HepG2 (cell line): ENCODE data around the gene RNFT2. TPM values are rescaled to one million over a fixed set of nuclear protein-coding genes. Genes with fewer than 3 reads are reported as not detected.

Experiments used
- ATAC-seq: fragments of 200-7000 bp; cut with Tn5 transposase; 3 replicates; pipeline ENCODE4 v1.9.1; 2020; ENCODE audit warnings: mild to moderate bottlenecking, moderate library complexity
- BruUV-seq: library from RNA; stranded (reverse); fragments of 400-500 nt; replicated peaks from 2 replicates; lab custom pipeline; 2021; lab: Mats Ljungman, UMichigan
- CTCF ChIA-PET: fragments of 300-600 bp; formaldehyde crosslinking; extraction: SDS; loops from one replicate; lab custom pipeline; 2021; ENCODE audit warnings: low total read pairs, inconsistent platforms, low intra/inter-chr PET ratio; lab: Yijun Ruan, JAX
- POLR2A ChIA-PET: fragments of 350-600 bp; sonication (Branson Sonifier 250); formaldehyde crosslinking; loops from one replicate; lab custom pipeline; 2020; ENCODE audit warnings: antibody characterized with exemption, inconsistent platforms; lab: Yijun Ruan, JAX
- DNase-seq: peaks from one replicate; pipeline ENCODE4 v3.0.0-alpha.2; 2015; ENCODE audit warnings: low spot score
- FAIRE-seq: peaks from 3 replicates; lab custom pipeline; 2011; peaks lifted over from hg19 to GRCh38; lab: Jason Lieb, UNC
- H2AFZ ChIP-seq: one replicate; pipeline ENCODE4 v1.6.1; 2011; ENCODE audit warnings: low read length, inconsistent platforms
- H3K27ac ChIP-seq: fragments of 300-600 bp; 3 replicates; pipeline ENCODE4 v1.8.0; 2011; ENCODE audit warnings: mixed run types, mild to moderate bottlenecking, mixed read lengths, low read length, inconsistent platforms; ENCODE audit not compliant: insufficient read depth; ENCODE audit errors: extremely low read length
- H3K27me3 ChIP-seq, 2 experiments: fragments of 200-600 bp in 1 of 2; 2 replicates in 1 of 2; 3 replicates in 1 of 2; pipeline versions ENCODE4 v1.6.0 to v1.8.0; 2011; ENCODE audit warnings: low read length in 2 of 2, mild to moderate bottlenecking in 2 of 2, moderate library complexity in 2 of 2, inconsistent platforms in 1 of 2; ENCODE audit not compliant: insufficient read depth in 2 of 2, control insufficient read depth in 1 of 2
- H3K36me3 ChIP-seq, 2 experiments: fragments of 200-600 bp in 1 of 2; replicated peaks in 1 of 2; 2 replicates in 1 of 2; 3 replicates in 1 of 2; pipeline versions ENCODE4 v1.5.1 to v1.8.0; 2011; ENCODE audit warnings: low read length in 2 of 2, inconsistent platforms in 1 of 2; ENCODE audit not compliant: insufficient read depth in 2 of 2, control insufficient read depth in 1 of 2
- H3K4me1 ChIP-seq: 2 replicates; pipeline ENCODE4 v1.5.1; 2012; ENCODE audit warnings: low read length, inconsistent platforms; ENCODE audit not compliant: insufficient read depth
- H3K4me2 ChIP-seq: 2 replicates; pipeline ENCODE4 v1.6.0; 2011; ENCODE audit warnings: low read depth, low read length, inconsistent platforms
- H3K4me3 ChIP-seq, 3 experiments: fragments of 200-600 bp in 1 of 3; sonication (generic), shearing (Covaris generic) in 1 of 3; replicated peaks in 1 of 3; 2 replicates each; pipeline ENCODE4 v1.5.1; 2011 to 2016; ENCODE audit warnings: low read length in 3 of 3, inconsistent platforms in 2 of 3, low read depth in 2 of 3, mild to moderate bottlenecking in 2 of 3, control low read depth in 1 of 3, mixed read lengths in 1 of 3; ENCODE audit not compliant: insufficient read depth in 1 of 3
- H3K79me2 ChIP-seq: one replicate; pipeline ENCODE4 v1.6.1; 2011; ENCODE audit warnings: low read length, inconsistent platforms; ENCODE audit not compliant: insufficient read depth
- H3K9ac ChIP-seq: 2 replicates; pipeline ENCODE4 v1.6.0; 2011; ENCODE audit warnings: mild to moderate bottlenecking, low read depth, low read length, inconsistent platforms; ENCODE audit not compliant: insufficient read depth
- H3K9me3 ChIP-seq: 2 replicates; pipeline ENCODE4 v1.5.1; 2012; ENCODE audit warnings: mild to moderate bottlenecking, low read length
- H4K20me1 ChIP-seq: 2 replicates; pipeline ENCODE4 v1.6.0; 2011; ENCODE audit warnings: inconsistent platforms, mild to moderate bottlenecking, low read length, moderate library complexity; ENCODE audit not compliant: insufficient read depth
- CBFB ChIP-seq: sonication (generic); formaldehyde crosslinking; IDR thresholded peaks from 2 replicates; pipeline ENCODE4 v1.4.0; 2020; ENCODE audit warnings: missing genetic modification reagents
- KMT2B ChIP-seq: IDR thresholded peaks from 2 replicates; pipeline ENCODE4 v1.6.1; 2016; ENCODE audit warnings: missing genetic modification reagents, missing compliant biosample characterization
- PRPF4 ChIP-seq: fragments of 200-400 bp; formaldehyde crosslinking; IDR thresholded peaks from 2 replicates; pipeline ENCODE4 v1.6.1; 2016; ENCODE audit warnings: low read length, low read depth; ENCODE audit not compliant: poor library complexity, severe bottlenecking
- RFXAP ChIP-seq: sonication (generic); formaldehyde crosslinking; IDR thresholded peaks from 2 replicates; pipeline ENCODE4 v1.4.0; 2020; ENCODE audit warnings: missing genetic modification reagents, borderline replicate concordance
- SRSF9 ChIP-seq: fragments of 200-400 bp; formaldehyde crosslinking; IDR thresholded peaks from 2 replicates; pipeline ENCODE4 v1.6.1; 2018; ENCODE audit warnings: borderline replicate concordance, mild to moderate bottlenecking, low read depth, low read length; ENCODE audit not compliant: insufficient read depth, poor library complexity, severe bottlenecking
- TBL1XR1 ChIP-seq: fragments of 150-350 bp; IDR thresholded peaks from 2 replicates; pipeline ENCODE4 v1.6.1; 2014; ENCODE audit warnings: borderline replicate concordance, low read length; ENCODE audit not compliant: partially characterized antibody
- TCF12 ChIP-seq, 2 experiments: fragments of 450-650 bp in 1 of 2; sonication (generic) in 1 of 2; formaldehyde crosslinking in 1 of 2; IDR thresholded peaks; 2 replicates each; pipeline versions ENCODE4 v1.6.1 to v1.8.0; 2017 to 2022; ENCODE audit warnings: antibody characterized with exemption in 1 of 2, mild to moderate bottlenecking in 1 of 2, missing genetic modification reagents in 1 of 2, moderate library complexity in 1 of 2
- TEF ChIP-seq: sonication (generic); formaldehyde crosslinking; IDR thresholded peaks from 2 replicates; pipeline ENCODE4 v1.5.0; 2020; ENCODE audit warnings: missing genetic modification reagents
- TSC22D2 ChIP-seq: sonication (generic); formaldehyde crosslinking; IDR thresholded peaks from 2 replicates; pipeline ENCODE4 v1.5.1; 2020; ENCODE audit warnings: missing genetic modification reagents, mild to moderate bottlenecking, borderline replicate concordance
- ZBTB10 ChIP-seq: sonication (generic); formaldehyde crosslinking; IDR thresholded peaks from 2 replicates; pipeline ENCODE4 v1.4.0; 2020; ENCODE audit warnings: missing genetic modification reagents, borderline replicate concordance
- ZNF543 ChIP-seq: sonication (generic); formaldehyde crosslinking; IDR thresholded peaks from 2 replicates; pipeline ENCODE4 v1.4.0; 2020; ENCODE audit warnings: mild to moderate bottlenecking, missing genetic modification reagents
- ZNF773 ChIP-seq: sonication (generic); formaldehyde crosslinking; IDR thresholded peaks from 2 replicates; pipeline ENCODE4 v1.4.0; 2020; ENCODE audit warnings: missing genetic modification reagents, borderline replicate concordance
- ZNF790 ChIP-seq: sonication (generic); formaldehyde crosslinking; IDR thresholded peaks from 2 replicates; pipeline ENCODE4 v1.8.0; 2022; ENCODE audit warnings: missing genetic modification reagents, mild to moderate bottlenecking, borderline replicate concordance
- WGBS: methylation state at CpG from one replicate; pipeline ENCODE4 v1.1.6; 2017; ENCODE audit warnings: low lambda C conversion rate; 5-methylcytosine and 5-hydroxymethylcytosine counted together
- in situ Hi-C: cut with HindIII; loops from 2 replicates; pipeline ENCODE4 v1.10.0; 2017; ENCODE audit warnings: low pct_unique_long_range_greater_than_20kb; ENCODE audit not compliant: extremely low pct_ligation_motif_present
- intact Hi-C: fragments of 100-400 bp; cut with micrococcal nuclease; formaldehyde crosslinking; loops from one replicate; pipeline ENCODE4 v1.10.0; 2022; ENCODE audit not compliant: unreplicated experiment
- polyA plus RNA-seq, 8 experiments: library from polyadenylated mRNA; depleted of rRNA in 3 of 8; stranded (reverse) in 7 of 8; unstranded in 1 of 8; fragments of >200 nt; fragmentation: Illumina TruSeq in 4 of 8; extraction: Trizol in 4 of 8; gene quantifications; 2 replicates each; pipeline versions ENCODE4 v1.2.1 to v1.2.3, GENCODE V29; 2011 to 2016; ENCODE audit warnings: low read depth in 4 of 8, missing spikeins in 1 of 8, mixed read lengths in 1 of 8; ENCODE audit not compliant: insufficient read depth in 1 of 8
- total RNA-seq, 5 experiments: library from RNA; depleted of rRNA; stranded (reverse); fragments of >200 nt; fragmentation: Illumina TruSeq; extraction: Trizol; gene quantifications; 2 replicates each; pipeline ENCODE4 v1.2.3, GENCODE V29; 2016; ENCODE audit warnings: low read depth in 1 of 5

RNFT2 gene
- total and polyA plus RNA-seq, 2 of the 13 experiments (the other 11 are each of a cell fraction or from before 2014, with no cell fraction given): 3.3 to 8.3 TPM

- no peak overlapping the region for H3K27ac ChIP-seq
- POLR2A ChIA-PET: no interaction called here
- no peak for FAIRE-seq
- no peak overlapping the region for H3K4me2 ChIP-seq
- CTCF ChIA-PET: no interaction called here
- no TSS peak for BruUV-seq
- 75% methylated on average over 5 of the region's 5 CpGs for WGBS
- no peaks in the 10 kb centered on the region for H3K9me3 ChIP-seq
- peaks cover 3 to 21% of the 10 kb centered on the region in 2 experiments; a peak in 3 of 5 replicates for H3K27me3 ChIP-seq
- intact Hi-C loops (no loop called here), in situ Hi-C loops (no loop called here)
- no peaks in the 10 kb centered on the region for H3K79me2 ChIP-seq
- no peak for DNase-seq
- TF ChIP-seq RFXAP (CRISPR knock-in tag): no peak
- H2AFZ ChIP-seq: no peak overlapping the region
- peaks cover 17% of the 10 kb centered on the region for H3K4me1 ChIP-seq
- ATAC-seq: no peak
- no peak overlapping the region for H3K9ac ChIP-seq
- H3K4me3 ChIP-seq: no peak overlapping the region
- H3K36me3 ChIP-seq: no peaks in the 10 kb centered on the region
- H4K20me1 ChIP-seq: no peaks in the 10 kb centered on the region
Measured at GRCh38 chr12:116689521-116689920, 48.6 kb upstream of the RNFT2 start.

- H3K4me1 ChIP-seq: peaks cover 17% of the 10 kb centered on the region
- H2AFZ ChIP-seq: no peak overlapping the region
- no peak overlapping the region for H3K9ac ChIP-seq
- in situ Hi-C loops: no loop called here
- intact Hi-C loops: loop anchor here (10.0 kb wide), 1 partner anchor 695 kb away; no protein-coding TSS in a partner anchor
- H4K20me1 ChIP-seq: no peaks in the 10 kb centered on the region
- no peak for DNase-seq
- POLR2A ChIA-PET: no interaction called here
- H3K4me2 ChIP-seq: no peak overlapping the region
- H3K27ac ChIP-seq: no peak overlapping the region
- no TSS peak for BruUV-seq
- H3K4me3 ChIP-seq: no peak overlapping the region
- CTCF ChIA-PET: no interaction called here
- H3K27me3 ChIP-seq: peaks cover 3 to 26% of the 10 kb centered on the region in 2 experiments; a peak in 4 of 5 replicates
- H3K9me3 ChIP-seq: no peaks in the 10 kb centered on the region
- 58% methylated on average over 8 of the region's 8 CpGs for WGBS
- H3K36me3 ChIP-seq: no peaks in the 10 kb centered on the region
- no peak for ATAC-seq
- no peak for FAIRE-seq
- no peaks in the 10 kb centered on the region for H3K79me2 ChIP-seq
- TF ChIP-seq TSC22D2 (no peak), PRPF4 (no peak), ZBTB10 (CRISPR knock-in tag) (no peak), ZNF790 (CRISPR knock-in tag) (no peak), TBL1XR1 (no peak), SRSF9 (no peak), ZNF543 (CRISPR knock-in tag) (no peak), TCF12 (IDR thresholded peaks at IDR 0.05) (no peak), TCF12 (CRISPR knock-in tag; IDR thresholded peaks at IDR 0.05) (no peak), ZNF773 (CRISPR knock-in tag) (no peak), KMT2B (CRISPR knock-in tag) (no peak), CBFB (no peak), TEF (CRISPR knock-in tag) (no peak)
Measured at GRCh38 chr12:116689979-116690744, 48.0 kb upstream of the RNFT2 start.
